SKM-1 (cell line): ENCODE measurements around the gene PGM5.
"Not testable (repeated sequence)": the region's sequence is repeated elsewhere in the genome, so short reads cannot be mapped to it uniquely, and the experiment has no call there.

Experiments used
- DNase-seq: peaks from one replicate; lab custom pipeline; 2025; ENCODE audit not compliant: unreplicated experiment; lab: John Stamatoyannopoulos, UW

The PGM5 gene

DNA sequence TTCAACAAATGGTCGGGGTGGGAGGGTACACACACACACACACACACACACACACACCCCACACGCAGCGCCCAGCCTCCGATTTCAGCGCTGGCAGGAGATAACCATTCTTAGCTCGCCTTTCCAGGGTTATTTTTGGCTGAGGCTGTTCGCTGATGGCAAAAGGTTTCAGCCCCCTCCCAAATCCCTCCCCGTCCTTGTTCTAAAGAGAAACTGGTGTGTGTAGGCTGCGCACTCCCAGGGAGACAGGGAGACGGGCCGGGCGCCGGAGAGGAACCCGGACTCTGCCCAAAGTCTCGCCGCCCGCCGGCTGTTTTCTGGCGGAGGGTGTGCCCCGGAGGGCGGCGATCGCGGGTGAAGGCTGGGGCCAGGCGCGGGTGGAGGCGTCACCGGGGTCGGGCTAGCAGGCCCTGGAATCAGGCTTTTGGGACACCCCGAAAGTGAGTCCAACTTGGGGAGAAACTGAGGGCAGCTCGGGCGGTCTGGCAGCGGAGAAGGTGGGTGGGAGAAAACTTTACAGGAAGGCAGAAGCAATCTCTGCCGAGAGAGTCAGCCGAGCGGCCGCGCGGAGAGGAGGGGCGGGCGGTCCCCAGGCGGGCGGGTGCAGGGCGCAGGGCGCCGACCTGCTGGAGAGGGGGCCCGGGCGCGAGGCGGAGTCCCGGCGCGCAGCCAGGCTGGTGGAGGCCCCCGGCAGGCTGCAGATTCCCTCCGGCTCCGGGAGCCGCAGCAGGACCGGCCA, at the start of gene PGM5:
TSS of gene PGM5 (plus strand) at position 232 of the 739 bp plus-strand sequence. CDS start 517 bp downstream, outside the sequence.
- not testable (repeated sequence) for DNase-seq

- not testable (repeated sequence) for DNase-seq
Observed at GRCh38 chr9:68307127-68307526, 49.3 kb upstream of the PGM5 start.

DNA sequence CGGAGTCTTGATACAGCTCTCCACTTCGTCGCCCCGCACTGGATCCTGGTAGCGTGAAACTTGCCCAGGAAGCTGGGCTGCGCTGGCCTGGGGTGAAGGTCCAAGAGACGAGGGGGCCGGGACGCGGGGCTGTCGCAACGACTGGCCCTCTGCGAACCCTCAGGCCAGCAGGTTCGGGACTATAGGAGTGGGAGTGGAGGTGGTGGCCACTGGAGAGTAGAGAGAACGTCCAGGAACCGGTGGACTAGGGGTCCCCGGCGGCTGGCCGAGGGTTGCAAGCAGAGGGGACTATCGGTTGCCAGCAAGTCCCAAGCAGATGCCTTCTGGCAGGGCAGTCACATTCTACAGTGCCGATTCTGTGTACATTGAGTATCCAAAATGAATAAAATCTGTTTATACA, 48.8 kb upstream of the PGM5 start:
- not testable (repeated sequence) for DNase-seq

DNA sequence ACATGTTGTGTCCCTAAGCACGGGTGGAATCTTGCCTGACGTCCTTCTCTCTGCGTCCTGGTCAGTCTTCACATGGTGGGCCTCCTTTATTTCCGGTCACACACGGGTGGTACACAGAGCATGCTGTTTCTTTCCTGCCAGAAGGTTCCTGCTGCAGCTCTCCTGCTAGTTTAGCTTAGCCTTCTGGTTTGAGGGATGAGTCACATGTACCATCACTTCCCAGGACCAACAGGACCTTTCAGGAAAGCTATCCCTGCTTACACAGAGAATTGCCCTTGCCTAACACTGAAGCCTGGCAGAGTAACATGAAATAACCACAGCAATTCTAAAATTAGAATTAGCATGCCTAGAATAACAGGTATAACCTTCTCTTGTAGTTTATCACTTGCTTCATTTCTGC, 45.2 kb upstream of the PGM5 start:
- not testable (repeated sequence) for DNase-seq

GRCh38 chr9:68318209-68318608, 38.2 kb upstream of the PGM5 start:
- not testable (repeated sequence) for DNase-seq

DNA sequence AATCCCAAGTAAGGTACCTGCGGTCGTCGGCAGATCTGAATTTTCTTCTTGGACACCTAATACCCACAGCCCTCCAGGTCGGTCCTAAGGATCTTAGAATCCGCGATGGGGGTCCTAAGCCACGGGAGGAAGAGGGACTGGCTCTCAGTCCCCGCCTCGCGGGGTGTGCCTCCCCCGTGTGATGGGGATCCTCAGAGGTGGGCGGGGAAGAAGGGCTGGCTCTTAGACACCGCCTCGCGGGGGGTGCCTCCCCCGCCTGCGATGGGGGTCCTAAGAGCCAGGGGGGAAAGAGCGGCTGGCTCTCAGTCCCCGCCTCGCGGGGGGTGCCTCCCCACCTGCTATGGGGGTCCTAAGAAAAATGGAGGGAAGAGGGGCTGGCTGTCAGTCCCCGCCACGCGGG, 32.7 kb upstream of the PGM5 start:
- not testable (repeated sequence) for DNase-seq

DNA sequence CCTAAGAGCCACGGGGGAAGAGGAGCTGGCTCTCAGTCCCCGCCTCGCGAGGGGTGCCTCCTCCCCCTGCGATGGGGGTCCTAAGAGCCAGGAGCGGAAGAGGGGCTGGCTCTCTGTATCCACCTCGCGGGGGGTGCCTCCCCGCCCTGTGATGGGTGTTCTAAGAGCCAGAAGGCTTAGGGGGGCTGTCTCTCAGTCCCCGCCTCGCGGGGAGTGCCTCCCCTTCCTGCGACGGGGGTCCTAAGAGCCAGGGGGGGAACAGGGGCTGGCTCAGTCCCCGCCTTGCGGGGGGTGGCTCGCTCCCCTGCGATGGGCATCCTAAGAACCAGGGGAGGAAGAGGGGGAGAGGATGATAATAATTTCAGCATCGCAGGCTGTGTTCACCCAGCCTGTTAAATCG, 31.9 kb upstream of the PGM5 start:
- not testable (repeated sequence) for DNase-seq

GRCh38 chr9:68329106-68329505, 27.3 kb upstream of the PGM5 start:
- DNase-seq = not testable (repeated sequence)

DNA sequence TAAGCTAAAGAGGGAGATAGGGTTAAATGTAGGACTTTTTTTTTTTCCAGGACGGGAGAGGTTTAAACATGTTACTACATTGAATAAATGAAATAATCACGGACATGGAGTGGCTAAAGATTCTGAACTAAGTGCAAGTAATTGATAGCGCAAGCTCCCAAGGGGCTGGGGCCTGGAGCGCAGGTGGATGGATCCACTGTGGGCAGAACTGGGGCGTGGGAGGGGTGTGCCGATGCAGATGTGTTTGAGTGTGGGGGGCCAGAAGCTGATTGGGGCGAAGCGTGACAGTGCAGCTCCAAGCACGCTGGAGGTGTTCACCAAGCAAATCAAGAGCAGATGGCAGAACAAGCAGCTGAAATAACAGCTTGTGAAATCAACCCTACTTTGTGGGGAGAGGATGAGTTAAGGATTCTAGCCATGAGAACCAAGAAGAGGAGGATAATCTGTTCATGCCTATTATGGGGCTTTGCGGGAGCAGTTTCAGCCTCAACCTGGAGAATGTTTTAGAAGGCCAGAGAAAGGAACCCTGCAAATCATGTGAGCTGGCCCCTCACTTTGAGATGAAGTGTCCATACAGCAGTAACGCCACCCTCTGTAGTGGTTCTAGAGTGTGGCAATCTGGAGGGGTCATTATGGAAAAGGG, 25.8 kb upstream of the PGM5 start:
- not testable (repeated sequence) for DNase-seq

GRCh38 chr9:68332122-68332521, 24.3 kb upstream of the PGM5 start:
- DNase-seq = not testable (repeated sequence)

GRCh38 chr9:68335935-68336334, 20.5 kb upstream of the PGM5 start:
- not testable (repeated sequence) for DNase-seq

DNA sequence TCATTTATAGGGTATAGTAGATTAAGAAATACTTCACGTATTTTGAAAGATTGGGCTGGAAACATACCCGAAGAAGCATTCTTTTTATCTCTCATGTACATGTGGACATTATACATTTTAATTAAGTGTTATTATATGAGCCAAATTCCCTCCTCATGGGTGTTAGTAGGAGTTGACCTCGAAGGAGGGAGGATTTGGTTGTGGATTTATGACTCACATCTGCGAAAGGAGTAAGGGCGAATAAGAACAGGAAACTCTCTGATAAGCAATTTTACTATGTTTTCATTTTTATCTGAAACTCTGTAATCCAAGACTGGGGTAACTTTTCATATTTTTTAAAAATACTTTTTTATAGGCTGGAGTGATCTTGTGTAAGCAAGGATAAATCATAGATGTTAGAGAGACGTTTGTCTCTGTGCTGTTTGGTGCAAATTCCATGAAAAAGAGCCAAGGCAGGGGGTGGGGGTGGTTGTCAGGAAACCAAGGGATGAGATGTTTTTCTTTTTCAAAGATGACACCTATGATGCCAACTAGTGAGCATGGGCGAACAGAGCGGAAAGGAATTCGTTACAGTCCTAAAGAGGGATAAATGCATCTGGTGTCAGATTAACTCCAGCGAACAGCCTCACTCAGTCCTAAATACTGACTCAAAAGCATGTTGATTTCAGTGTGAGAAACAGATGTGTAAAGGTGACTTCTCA, 19.6 kb upstream of the PGM5 start:
- DNase-seq = not testable (repeated sequence)

DNA sequence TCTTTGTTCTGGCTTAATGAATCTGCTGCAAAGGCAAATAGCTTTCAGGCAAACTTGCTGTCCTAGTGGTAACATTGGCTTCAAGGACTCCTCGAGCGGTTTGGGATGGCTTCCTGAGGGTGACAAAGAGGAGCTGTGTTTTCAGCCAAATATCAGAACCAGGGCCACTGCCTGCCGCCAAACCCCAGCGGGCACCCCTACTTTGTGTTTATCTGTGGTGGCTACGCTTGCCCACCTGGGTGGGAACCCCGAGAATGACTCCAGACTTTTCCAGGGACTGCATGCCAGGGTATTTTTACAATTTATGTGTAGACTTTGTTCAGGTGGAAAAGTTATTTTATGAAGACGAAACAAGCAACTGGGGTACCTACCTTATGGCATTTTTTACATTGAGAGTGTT, 18.4 kb upstream of the PGM5 start:
- DNase-seq = not testable (repeated sequence)

GRCh38 chr9:68342265-68343025, 14.0 kb upstream of the PGM5 start:
- DNase-seq = not testable (repeated sequence)

DNA sequence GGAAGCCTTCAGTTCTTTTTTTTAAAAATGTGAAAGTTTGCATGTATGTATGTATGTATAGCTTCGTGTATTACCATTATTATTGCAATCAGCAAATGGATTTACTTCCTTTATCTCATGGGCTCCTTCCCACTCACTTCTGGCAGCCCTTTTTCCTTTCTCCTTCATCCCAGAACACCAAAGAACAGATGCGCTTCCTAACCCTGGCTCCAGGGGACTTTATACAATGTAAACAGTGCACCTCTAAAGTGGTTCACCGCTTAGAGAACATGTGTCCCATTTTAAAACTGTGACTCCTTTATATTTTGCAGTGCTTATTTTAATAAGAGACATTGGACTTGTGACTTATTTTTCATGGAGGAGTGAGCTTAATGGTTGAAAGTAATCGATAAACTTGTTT, 13.2 kb upstream of the PGM5 start:
- not testable (repeated sequence) for DNase-seq

DNA sequence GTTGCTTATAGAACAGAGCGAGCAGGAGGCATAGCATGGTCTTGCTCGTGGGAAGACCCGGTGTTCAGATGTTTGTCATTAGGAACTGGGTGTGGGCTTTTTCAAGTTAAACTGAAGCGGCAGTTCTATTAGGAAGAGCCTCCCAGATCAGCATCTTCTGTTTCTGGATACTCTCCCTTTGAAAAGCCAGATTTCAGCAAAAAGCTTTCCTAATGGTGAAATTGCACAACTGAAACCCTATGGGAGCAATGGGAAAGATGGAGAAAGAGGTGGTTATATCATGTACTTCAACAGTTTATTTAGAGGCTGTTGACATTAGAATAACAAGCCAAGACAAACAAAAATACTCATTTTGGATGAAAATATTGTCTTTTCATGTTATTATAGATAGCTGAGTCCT, 12.4 kb upstream of the PGM5 start:
- DNase-seq = not testable (repeated sequence)

DNA sequence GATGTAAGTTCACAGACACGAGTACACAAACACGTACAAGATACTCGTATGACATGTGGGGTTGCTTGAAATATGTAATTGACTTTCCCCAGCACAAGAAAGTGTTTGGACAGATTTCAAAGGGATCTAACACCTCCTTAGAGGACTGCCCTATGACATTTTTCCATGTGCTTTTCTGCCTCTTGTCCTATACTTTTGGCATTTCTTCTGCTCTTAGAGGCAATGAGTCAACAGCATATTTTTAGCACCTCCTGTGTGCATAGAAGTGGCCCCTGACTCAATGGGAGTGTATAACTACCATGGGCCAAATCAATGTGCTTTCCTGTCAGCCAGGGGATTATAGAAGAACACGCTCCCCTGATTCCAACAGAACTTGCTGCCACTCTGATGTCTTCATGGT, 4.7 kb upstream of the PGM5 start:
- DNase-seq = not testable (repeated sequence)

DNA sequence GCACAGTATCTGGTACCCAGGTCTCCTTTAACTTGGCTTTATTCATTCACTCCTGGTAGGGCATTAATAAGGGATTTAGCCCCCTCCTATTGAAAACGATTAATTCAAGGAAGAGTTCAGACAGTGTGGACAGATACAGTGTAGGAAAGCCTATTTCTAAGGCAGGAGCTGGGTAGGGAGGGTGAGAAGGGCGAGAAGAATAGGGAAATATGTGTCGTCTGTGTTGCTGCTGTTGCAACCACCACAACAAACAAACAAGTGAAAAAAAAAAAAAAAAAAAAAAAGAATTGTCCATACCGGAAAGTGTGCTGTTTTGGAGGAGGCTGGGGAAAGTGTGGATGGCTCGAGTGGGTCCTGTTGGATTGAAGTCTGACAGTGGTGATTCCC, 425 bp upstream of the PGM5 start:
- not testable (repeated sequence) for DNase-seq

- DNase-seq = not testable (repeated sequence)
Observed at GRCh38 chr9:68357119-68357714, 806 bp downstream of the PGM5 start.

- not testable (repeated sequence) for DNase-seq
Observed at GRCh38 chr9:68366933-68367547, 10.6 kb downstream of the PGM5 start.
